Hepatocyte (in vitro differentiated cells): ENCODE results near the gene PAQR7. TPM values are rescaled to one million over a fixed set of nuclear protein-coding genes. Genes with fewer than 3 reads are reported as not detected.
"Not testable (repeated sequence)": the region's sequence is repeated elsewhere in the genome, so short reads cannot be mapped to it uniquely, and the experiment has no call there.

ENCODE experiments used
- DNase-seq: peaks from one replicate; pipeline ENCODE4 v3.0.0-alpha.2; 2016; ENCODE audit warnings: low spot score
- H2AFZ ChIP-seq: fragments of 200-600 bp; sonication (generic); 2 replicates; pipeline ENCODE4 v1.6.0; 2016; ENCODE audit warnings: antibody characterized with exemption, mild to moderate bottlenecking
- H3K27ac ChIP-seq: fragments of 200-600 bp; sonication (generic); 2 replicates; pipeline ENCODE4 v1.5.1; 2016; ENCODE audit warnings: mild to moderate bottlenecking
- H3K27me3 ChIP-seq: fragments of 200-600 bp; sonication (generic); 2 replicates; pipeline ENCODE4 v1.6.1; 2016
- H3K36me3 ChIP-seq: fragments of 200-600 bp; sonication (generic); replicated peaks from 2 replicates; pipeline ENCODE4 v1.5.1; 2016; ENCODE audit warnings: low read depth; ENCODE audit not compliant: insufficient read depth
- H3K4me1 ChIP-seq: fragments of 200-600 bp; sonication (generic); 2 replicates; pipeline ENCODE4 v1.5.1; 2016; ENCODE audit warnings: mild to moderate bottlenecking, moderate library complexity; ENCODE audit not compliant: insufficient read depth
- H3K4me2 ChIP-seq: fragments of 200-600 bp; sonication (generic); 2 replicates; pipeline ENCODE4 v1.6.0; 2016
- H3K4me3 ChIP-seq: fragments of 200-600 bp; sonication (generic); 2 replicates; pipeline ENCODE4 v1.5.1; 2016; ENCODE audit warnings: mild to moderate bottlenecking
- H3K79me2 ChIP-seq: fragments of 200-600 bp; sonication (generic); 2 replicates; pipeline ENCODE4 v1.6.0; 2017; ENCODE audit warnings: mild to moderate bottlenecking
- H3K9me2 ChIP-seq: fragments of 200-600 bp; sonication (generic); replicated peaks from 2 replicates; pipeline ENCODE4 v1.6.0; 2017; ENCODE audit warnings: mild to moderate bottlenecking; ENCODE audit not compliant: insufficient read depth
- H3K9me3 ChIP-seq: fragments of 200-600 bp; sonication (generic); 2 replicates; pipeline ENCODE4 v1.5.1; 2016; ENCODE audit warnings: low read depth, mild to moderate bottlenecking
- H4K20me1 ChIP-seq: fragments of 200-600 bp; sonication (generic); 2 replicates; pipeline ENCODE4 v1.6.0; 2016; ENCODE audit warnings: mild to moderate bottlenecking; ENCODE audit not compliant: insufficient read depth, poor library complexity, severe bottlenecking
- EZH2 ChIP-seq: fragments of 200-600 bp; sonication (generic); IDR thresholded peaks from 2 replicates; pipeline ENCODE4 v1.6.1; 2016; ENCODE audit warnings: antibody characterized with exemption, mild to moderate bottlenecking, borderline replicate concordance
- EZH2phosphoT487 ChIP-seq: fragments of 200-600 bp; sonication (generic); IDR thresholded peaks from one replicate; pipeline ENCODE4 v1.6.1; 2018; ENCODE audit warnings: antibody characterized with exemption, mild to moderate bottlenecking, low read depth, moderate library complexity; ENCODE audit not compliant: unreplicated experiment, severe bottlenecking
- WGBS: methylation state at CpG from one replicate; pipeline ENCODE4 v1.1.6; 2016; ENCODE audit warnings: low lambda C conversion rate; ENCODE audit errors: missing lambda C conversion rate; 5-methylcytosine and 5-hydroxymethylcytosine counted together
- polyA plus RNA-seq: library from polyadenylated mRNA; unstranded; fragments of >200 nt; fragmentation: Nextera tagmentation; extraction: Ambion mirVana; gene quantifications from 2 replicates; pipeline ENCODE4 v1.2.1, GENCODE V29; 2016
- total RNA-seq: library from RNA; depleted of rRNA; stranded (reverse); fragments of >200 nt; gene quantifications from 2 replicates; pipeline ENCODE4 v1.2.3, GENCODE V29; 2014
- TF ChIP-seq, protein P1 (sequence below): fragments of 200-600 bp; sonication (generic); IDR thresholded peaks from 2 replicates; pipeline ENCODE4 v1.5.1; 2016; ENCODE audit warnings: antibody characterized with exemption, mild to moderate bottlenecking; ENCODE audit not compliant: poor library complexity

PAQR7 gene
- total and polyA plus RNA-seq, 2 experiments from 2014 or later: 4.8 to 27.0 TPM

DNA sequence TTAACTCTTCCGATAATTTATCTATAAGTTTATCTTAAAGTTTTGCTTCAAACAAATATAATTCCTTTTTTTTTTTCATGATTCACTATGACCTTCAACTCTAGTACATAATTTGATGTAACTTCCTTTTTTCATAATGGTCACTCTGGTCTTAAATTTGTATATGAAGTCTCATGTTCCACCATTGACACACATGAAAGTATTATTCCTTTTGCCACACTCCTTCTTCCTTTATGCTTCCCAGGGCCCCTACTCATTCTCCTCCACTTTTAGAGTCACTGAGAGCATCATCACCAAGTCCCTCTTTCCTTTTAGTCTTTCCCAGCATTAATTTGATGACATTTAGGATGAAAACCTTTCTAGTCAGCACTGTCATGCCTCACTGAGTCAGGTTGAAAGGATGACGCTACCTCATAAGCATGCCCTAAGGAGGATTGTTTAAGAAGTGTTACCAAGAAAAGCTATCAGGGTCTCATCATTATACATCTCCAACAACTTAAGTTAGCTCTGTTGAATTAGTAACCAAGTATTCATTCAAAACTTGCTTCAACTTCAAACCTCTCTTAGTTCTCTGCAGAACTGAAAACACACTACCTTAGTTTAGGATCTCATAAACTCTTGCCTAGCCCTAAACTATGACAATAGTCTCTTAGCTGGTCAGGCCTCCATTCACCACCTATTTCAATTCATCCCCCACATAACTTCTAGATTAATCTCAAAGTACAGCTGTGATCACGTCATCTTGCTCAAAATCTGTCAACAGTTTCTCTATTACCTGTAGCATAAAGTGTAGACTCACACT lies 30.8 kb downstream of the PAQR7 start:
- no peak overlapping the region for H3K4me3 ChIP-seq
- 97% methylated on average over 3 of the region's 3 CpGs for WGBS

DNA sequence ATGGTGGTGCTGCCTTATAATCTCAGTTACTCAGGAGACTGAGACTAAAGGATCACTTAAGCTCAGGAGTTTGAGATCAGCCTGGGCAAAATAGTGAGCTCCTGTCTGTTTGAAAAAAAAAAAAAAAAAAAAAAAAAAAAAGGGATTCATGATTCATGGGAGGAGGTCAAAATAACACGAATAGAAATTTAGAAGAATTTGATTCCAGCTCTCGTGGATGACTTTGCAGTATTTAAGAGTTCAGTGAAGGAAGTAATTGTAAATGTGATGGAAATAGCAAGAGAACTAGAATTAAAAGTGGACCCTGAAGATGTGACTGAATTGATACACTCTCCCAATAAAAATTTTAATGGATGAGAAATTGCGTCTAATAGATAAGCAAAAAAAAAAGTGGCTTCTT lies 32.0 kb downstream of the PAQR7 start:
- H3K9me2 ChIP-seq: no peaks in the 10 kb centered on the region
- H4K20me1 ChIP-seq: no peaks in the 10 kb centered on the region
- no peaks in the 10 kb centered on the region for H3K9me3 ChIP-seq
- no peak overlapping the region for H3K4me2 ChIP-seq
- no peaks in the 10 kb centered on the region for H3K36me3 ChIP-seq
- WGBS: 78% methylated on average over 3 of the region's 3 CpGs
- H3K4me1 ChIP-seq: no peaks in the 10 kb centered on the region
- TF ChIP-seq, protein P1, sequence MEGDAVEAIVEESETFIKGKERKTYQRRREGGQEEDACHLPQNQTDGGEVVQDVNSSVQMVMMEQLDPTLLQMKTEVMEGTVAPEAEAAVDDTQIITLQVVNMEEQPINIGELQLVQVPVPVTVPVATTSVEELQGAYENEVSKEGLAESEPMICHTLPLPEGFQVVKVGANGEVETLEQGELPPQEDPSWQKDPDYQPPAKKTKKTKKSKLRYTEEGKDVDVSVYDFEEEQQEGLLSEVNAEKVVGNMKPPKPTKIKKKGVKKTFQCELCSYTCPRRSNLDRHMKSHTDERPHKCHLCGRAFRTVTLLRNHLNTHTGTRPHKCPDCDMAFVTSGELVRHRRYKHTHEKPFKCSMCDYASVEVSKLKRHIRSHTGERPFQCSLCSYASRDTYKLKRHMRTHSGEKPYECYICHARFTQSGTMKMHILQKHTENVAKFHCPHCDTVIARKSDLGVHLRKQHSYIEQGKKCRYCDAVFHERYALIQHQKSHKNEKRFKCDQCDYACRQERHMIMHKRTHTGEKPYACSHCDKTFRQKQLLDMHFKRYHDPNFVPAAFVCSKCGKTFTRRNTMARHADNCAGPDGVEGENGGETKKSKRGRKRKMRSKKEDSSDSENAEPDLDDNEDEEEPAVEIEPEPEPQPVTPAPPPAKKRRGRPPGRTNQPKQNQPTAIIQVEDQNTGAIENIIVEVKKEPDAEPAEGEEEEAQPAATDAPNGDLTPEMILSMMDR: no peak
- TF ChIP-seq EZH2 (no peak), EZH2phosphoT487 (no peak)
- DNase-seq: no peak
- H2AFZ ChIP-seq: no peak overlapping the region
- no peak overlapping the region for H3K27ac ChIP-seq
- H3K79me2 ChIP-seq: peaks cover 6% of the 10 kb centered on the region
- no peaks in the 10 kb centered on the region for H3K27me3 ChIP-seq
- no peak overlapping the region for H3K4me3 ChIP-seq

More for the DNA sequence above, 30.8 kb downstream of the PAQR7 start:
- no peak for DNase-seq
- Histone ChIP-seq H3K36me3 (no peaks in the 10 kb centered on the region), H4K20me1 (no peaks in the 10 kb centered on the region), H3K27ac (no peak overlapping the region), H3K4me2 (no peak overlapping the region), H2AFZ (no peak overlapping the region), H3K9me2 (no peaks in the 10 kb centered on the region), H3K79me2 (no peaks in the 10 kb centered on the region), H3K4me1 (no peaks in the 10 kb centered on the region), H3K27me3 (no peaks in the 10 kb centered on the region), H3K9me3 (no peaks in the 10 kb centered on the region)
- TF ChIP-seq EZH2phosphoT487 (no peak), EZH2 (no peak)
- TF ChIP-seq, protein P1: no peak

DNA sequence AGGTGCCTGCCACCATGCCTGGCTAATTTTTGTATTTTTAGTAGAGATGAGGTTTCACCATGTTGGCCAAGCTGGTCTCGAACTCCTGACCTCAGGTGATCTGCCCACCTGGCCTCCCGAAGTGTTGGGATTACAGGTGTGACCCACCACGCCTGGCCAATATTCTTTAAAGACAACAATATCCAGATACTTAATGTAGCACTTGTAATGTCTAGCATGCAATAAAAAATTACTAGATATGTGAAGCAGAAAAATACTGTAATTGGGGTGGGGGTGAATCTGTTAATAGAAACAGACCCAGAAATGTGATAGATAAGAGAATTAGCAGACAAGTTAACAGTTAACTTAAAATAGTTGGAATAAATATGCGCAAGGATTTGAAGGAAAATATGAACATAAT lies 35.7 kb downstream of the PAQR7 start:
- not testable (repeated sequence) for H3K27me3 ChIP-seq, H3K4me1 ChIP-seq, H3K4me2 ChIP-seq, H3K36me3 ChIP-seq, H3K27ac ChIP-seq, H2AFZ ChIP-seq, DNase-seq, H3K79me2 ChIP-seq, H3K9me3 ChIP-seq, H4K20me1 ChIP-seq, H3K4me3 ChIP-seq, H3K9me2 ChIP-seq
- WGBS: 97% methylated on average over 4 of the region's 4 CpGs

DNA sequence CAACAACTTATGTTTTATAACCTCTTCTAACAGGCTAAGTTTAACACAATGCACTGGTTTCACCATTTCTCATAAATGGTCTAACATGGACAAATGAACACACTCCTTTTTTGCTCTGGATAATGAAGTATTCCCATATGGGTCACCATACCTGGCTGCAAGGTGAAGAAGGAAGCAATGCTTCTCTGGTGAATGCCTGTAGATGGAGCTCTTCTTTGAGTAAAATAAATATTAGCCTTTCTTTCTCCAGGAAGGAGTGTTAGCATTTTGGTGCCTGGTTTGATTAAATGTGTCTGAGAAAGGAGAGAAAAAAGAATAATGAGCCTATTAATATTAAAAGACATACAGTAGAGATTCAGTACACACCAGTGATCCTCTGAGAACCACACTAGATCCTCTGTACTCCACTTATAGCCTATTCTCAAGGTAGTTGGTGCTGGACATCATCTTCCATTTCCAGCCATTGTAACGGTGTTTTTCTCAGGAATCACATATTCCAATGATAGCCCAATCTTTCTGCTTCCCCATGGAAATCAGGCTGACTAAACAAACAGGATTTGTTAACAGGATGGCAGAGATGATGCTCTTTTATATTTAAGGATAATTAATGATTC lies 38.1 kb downstream of the PAQR7 start:
- no peaks in the 10 kb centered on the region for H3K9me3 ChIP-seq
- H2AFZ ChIP-seq: no peak overlapping the region
- H3K9me2 ChIP-seq: no peaks in the 10 kb centered on the region
- no peak overlapping the region for H3K4me2 ChIP-seq
- H3K4me3 ChIP-seq: no peak overlapping the region
- H4K20me1 ChIP-seq: no peaks in the 10 kb centered on the region
- peaks cover 6% of the 10 kb centered on the region for H3K79me2 ChIP-seq
- no peaks in the 10 kb centered on the region for H3K27me3 ChIP-seq
- WGBS: 90% methylated on average over 1 of the region's 1 CpG
- no peak overlapping the region for H3K27ac ChIP-seq
- no peaks in the 10 kb centered on the region for H3K4me1 ChIP-seq
- DNase-seq: peak; percentile 49
- TF ChIP-seq, protein P1: peak; percentile 55
- TF ChIP-seq EZH2 (no peak), EZH2phosphoT487 (no peak)
- no peaks in the 10 kb centered on the region for H3K36me3 ChIP-seq
